Glomerular visceral epithelial cell (primary cell): ENCODE data around the gene PLPP3.

ENCODE experiments used
- DNase-seq: peaks from one replicate; pipeline ENCODE4 v3.0.0-alpha.2; 2016; ENCODE audit errors: extremely low spot score

The PLPP3 gene

DNA sequence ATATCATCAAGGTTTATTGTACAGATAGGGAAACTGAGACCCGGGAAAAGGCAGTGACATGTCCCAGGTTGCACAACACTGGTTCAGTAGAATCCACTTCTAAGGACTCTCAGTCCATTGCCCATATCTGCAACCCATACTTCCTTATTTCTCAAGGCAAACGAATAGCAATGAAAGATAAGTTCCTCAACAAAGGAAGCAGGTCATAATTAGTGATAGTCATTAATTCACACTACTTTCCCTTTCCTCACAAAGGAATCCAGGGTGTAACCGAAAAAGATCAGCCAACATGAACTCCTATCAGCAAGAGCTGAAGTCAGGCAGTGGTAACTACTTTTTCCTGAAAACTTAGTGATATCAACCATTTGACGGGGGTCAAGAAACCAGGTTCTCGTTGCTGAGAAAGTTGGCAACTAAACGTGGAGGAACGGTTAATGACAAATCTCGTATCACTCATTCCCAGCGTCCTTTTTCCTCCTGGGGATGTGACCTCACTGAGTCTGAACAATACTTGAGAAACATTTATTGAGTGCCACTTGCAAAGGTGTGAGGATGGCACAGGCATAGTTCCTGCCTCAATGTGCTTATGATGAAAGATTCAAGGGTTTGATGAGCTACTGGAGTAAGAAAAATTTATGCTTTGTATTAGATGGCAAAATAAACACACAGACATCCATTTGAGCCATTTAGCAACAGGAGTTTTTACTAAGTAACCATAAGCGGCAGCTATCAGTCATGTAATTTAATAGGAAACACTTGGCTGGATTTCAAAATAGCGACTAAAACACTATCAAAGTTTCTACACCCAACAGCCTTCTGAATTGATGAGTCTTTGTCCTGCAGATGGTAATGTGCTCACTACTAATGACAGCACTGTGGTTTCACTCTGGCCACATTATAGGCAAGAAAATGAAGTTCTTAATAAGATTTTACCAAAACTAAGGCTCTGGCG is 82.3 kb downstream of the PLPP3 start:
- no peak for DNase-seq

DNA sequence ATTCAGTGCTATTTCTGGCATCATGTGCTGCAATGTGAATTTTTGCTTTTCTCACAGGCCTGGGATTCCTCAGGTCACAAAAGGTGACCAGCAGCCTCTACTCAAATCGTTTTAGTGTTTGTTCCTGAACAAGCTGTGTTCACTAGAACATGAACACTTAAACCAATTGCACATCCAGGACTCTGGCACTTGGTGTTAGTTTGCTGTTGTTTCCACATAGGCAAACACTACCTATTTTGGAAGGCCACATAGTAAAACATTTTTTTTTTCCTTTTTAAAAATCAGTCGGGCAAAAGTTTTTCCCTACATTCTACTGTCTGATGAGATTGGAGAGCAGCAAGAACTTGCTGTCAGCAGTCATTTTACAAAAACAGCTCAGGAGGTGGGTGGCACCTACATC is 83.2 kb downstream of the PLPP3 start:
- DNase-seq, result no peak

DNA sequence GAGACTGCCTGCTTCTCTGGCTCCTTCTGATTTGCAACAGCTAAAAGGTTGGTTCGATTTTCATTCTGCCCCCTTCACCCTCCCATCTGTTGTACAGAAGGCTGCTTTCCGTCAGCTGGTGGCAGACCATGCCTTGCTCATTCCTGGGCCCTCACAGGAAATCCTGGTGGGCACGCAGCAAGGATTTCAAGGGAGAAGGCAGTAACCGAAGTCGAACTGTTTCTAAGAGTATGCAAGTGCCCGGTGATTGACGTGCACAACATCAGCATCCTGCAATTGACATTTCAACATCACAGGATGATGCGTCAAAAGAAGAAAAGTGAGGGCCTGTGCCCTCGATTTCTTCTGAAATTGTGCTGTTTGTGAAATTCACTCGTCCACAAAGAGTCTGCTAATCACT is 83.8 kb downstream of the PLPP3 start:
- no peak for DNase-seq

DNA sequence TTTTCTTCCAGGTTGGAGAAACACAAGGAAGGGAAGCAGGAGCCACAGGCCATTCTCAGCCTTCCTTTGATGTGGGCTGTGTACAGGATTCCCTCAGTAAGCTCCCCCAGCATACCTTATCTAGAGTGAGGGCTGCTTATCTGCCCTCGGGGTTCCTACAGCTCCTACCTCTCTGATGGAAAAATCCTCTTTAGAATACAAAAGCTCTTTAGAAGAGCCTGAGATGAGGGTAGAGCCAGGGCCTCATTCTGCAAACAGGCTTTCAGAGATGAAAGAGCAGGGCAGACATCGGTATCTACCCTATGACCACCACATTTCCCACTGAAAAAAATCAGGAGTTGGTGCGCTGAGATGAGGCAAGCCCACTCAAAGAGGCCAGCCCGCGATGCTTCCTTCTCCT is 85.1 kb downstream of the PLPP3 start:
- no peak for DNase-seq

DNA sequence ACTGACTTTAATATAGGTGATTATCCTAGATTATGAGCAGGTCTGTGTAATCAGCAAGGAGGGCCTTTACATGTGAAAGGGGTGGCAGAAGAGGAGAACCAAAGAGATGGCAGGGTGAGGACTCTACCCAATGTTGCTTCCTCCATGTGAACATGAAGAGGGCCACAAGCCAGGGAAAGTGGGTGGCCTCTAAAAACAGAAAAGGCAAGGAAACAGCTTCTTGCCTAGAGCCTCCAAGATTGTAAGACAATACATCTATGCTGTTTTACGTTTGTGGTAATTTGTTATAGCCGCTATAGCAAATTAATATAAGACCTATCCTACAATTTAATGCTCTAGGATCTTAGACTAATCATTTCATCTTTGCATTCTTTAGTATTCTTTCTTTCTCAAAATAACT is 85.5 kb downstream of the PLPP3 start:
- DNase-seq, result no peak

DNA sequence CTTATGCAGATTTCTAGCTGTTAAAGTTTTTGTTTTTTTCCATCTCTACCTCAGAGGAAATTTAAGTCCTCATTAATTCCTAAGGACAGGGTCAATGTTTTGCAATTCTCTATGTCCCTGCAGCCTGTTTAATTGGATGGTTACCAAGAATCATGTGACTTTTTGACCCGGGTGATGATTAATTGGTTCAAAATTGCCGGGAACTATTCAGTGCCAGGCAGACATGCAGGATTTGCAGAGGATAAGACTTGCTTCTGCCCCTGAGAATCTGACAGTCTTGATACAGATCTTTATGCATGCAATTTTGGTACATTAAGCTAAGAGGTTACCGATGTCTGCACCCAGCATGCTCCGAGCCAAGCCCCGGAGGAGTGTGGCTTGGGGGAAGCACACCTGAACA is 87.9 kb downstream of the PLPP3 start:
- DNase-seq, result peak; percentile 5

DNA sequence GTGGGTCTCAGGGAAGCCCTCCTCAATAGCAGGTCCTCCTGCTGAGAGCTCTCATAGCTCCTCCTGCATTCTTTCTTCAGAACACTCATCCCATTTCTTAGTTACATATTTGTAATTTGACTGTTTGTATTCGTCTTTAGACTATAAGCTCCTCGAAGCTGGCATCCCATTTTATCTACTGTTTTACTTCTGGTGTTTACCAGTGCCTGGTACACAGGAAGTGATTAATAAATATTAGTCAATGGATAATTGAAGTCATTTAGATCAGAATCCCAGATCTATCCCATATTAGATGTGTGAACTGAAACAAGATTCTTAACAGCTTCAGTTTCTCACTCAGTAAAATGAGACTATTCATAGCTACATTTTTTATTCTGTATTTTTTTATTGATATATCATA is 88.7 kb downstream of the PLPP3 start:
- DNase-seq, result no peak

DNA sequence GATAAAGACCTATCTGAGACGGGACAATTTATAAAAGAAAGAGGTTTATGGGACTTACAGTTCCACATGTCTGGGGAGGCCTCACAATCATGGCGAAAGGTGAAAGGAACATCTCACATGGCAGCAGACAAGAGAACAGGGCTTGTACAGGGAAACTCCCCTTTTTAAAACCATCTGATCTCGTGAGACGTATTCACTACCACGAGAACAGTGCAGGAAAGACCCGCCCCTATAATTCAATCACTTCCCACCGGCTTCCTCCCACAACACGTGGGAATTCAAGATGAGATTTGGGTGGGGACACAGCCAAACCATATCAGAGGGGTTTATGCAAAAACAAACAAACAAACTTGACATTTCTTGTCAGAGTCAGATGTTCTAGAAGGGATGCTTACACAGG is 89.7 kb downstream of the PLPP3 start:
- no peak for DNase-seq

DNA sequence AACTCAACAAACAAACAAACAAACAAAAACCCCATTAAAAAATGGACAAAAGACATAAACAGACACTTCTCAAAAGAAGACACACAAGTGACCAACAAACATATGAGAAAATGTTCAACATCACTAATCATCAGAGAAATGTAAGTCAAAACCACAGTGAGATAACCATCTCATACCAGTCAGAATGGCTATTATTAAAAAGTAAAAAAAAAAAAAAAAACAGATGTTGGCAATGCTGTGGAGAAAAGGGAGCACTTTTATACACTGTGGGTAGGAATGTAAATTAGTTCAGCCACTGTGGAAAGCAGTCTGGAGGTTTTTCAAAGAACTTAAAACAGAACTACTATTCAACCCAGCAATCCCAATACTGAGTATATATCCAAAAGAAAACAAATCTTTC is 94.7 kb downstream of the PLPP3 start:
- DNase-seq, result no peak

DNA sequence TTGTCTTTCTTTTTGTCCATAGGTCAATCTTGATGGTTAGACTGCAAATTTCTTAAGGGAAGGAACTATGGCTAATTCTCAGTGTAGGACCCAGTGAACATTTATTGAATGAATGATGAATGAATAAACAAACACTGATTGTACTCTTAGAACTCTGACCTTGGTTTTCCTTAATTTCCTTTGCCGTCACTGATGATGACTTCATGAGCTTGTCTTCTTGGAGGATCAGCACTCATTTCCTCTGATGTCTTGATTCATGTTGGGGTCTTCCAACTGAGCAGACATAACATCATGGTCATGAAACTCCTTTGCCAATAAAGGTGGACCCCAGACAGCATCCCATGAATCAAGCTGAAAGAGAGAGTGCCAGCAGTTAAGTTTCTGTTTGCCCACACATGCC is 96.3 kb downstream of the PLPP3 start:
- DNase-seq, result no peak

DNA sequence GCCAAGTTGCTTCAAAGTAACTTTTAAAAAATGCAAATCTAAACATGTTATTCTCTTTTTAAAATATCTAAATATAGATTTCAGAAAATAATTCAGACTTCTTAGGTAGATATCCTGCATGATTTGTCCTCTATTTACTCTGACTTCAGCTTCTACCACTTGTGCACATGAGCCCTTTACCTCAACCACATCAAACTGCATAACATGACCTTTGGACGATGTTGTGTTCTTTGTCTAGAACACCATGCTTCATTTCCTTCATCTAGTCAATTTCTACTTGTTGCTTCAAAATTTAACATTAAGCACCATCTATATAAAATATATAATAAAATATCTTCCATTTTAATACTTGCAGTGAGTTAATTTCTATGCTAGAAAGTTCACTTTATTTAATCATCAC is 96.9 kb downstream of the PLPP3 start:
- no peak for DNase-seq

DNA sequence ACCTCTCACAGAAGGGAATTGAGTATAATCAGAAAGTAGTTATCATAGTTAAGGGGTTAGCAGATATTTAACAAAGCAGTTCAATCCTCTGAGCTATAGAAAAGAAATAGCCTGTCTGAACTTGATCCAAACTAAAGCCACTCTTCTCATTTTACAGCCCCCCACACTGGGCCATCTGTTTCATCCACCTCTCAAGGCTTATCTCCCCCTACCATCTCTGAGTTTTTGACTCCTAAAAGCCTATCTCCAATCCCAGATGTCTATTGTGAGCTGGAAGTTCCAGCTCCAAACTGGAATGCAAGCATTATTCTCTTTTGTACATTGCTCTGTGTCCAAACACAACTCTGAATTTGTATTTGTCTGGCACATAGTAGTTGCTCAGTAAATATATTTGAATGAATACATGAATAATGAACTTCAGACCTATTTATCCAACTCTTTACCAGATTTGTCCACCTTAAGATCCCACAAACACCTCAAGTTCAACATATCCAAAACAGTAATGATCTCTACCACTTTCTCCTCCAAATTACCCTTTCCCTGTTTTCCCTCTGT is 98.1 kb downstream of the PLPP3 start:
- DNase-seq, result no peak

DNA sequence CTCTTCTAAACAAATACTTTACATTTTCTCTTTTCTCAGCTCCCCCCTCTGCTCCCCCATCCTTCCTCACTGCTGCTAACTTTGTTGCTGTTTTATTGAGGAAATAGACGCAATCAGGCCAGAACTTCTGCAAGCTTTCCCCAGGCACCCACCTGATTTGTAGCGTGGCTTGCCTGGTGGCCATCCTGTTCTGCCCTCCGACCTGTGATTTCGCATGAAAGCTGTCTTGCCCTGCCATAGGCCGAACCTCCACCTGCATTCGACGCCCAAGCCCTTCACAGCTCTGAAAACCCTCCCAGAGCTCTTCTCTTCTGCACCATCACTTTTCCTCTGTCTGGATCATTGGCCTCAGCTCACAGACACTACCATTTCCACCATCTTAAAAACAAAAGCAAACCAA is 100.6 kb downstream of the PLPP3 start:
- DNase-seq, result no peak

DNA sequence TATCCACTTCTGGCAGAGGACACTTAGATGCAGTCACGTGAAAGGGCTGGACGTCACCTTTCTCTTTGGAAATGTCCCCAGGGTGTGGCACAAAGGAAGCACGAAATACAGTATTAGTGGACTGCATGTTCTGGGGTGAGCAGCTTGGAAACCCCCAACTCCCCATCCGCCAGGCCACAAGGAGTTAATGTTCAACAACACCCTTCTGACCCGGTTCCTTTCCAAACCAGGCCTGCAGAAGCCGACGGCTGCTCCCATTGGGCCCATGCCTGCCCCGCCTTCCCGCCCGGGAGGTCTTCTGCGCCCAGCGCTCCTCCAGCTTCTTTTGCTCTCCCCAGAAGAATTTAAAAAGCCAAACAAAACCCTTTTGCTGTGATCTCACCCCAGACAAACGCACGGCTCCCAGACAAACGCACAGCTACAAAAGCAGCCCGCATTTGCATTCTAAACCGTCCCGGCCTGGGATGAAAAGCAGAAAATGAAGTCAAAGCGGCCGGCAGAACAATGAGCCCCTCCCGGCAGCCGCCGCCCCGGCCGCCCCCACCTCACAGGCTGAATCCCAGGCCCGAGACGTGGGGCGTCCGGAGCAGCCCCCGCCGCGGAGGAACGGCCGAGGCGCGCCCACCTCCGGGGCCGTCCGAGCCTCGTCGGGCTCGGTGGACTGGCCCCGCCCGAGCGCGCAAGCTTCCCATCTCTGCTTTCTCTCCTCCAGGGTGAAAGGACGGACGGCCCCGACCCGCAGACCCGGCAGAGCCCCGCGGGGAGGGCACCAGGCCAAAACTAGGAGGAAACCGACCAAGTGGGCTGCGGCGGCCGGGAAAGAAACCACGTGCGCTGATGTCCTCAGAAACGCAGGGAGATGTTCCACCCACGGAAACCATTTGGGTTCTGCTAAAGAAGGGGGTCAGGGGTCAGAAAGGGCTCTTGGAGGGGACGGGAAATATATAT is 101.9 kb downstream of the PLPP3 start:
- peak; percentile 81 for DNase-seq

DNA sequence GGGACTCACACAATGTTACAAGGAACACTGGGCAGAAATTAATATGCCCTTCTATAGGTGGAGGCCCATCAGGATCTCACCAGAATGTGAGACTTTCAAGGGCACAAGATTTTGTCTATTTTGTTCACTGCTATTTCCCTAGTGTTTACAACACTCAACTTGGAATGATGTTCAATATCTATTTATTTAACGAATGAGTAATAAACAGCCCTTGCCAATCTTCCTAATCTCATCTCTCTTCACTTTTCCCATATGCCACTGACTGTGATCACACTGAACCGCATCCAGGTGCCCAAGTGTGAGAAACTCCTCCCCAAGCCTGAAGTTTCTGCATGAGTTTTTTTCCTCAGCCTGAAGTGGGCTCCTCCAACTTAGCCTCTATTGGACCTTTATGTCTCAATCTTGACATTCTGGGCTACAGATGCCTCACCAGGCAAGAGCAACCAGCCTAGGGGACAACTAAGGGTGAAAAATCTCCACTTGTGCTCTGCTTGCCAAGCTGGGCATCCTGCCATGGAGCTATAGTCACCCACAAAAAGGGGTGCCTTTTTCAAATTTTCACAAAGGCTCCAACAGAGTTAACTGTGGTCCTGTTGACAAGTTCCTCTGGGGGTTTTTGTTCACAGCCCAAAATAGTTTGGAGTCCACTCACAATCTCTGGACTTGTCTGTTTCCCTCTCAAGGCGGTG is 105.6 kb downstream of the PLPP3 start:
- DNase-seq, result no peak

DNA sequence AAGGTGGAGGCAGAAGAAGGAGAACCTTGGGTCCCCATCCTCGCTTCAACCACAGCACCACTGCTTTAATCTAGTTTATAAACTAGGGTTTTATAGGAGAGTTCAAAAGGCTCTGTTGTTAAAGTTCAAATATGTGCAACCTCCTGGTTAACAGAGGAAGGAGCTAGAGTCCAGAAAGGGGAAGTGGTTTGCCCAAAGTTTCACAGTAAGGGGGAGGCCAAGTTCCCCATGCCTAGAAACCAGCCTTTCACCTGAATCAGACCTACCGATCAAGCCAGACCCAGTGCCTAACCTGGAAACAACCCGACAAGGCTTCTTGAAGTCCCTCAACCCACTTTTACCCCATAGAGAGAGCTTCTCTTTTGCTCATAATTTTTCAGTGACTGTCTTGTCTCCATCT is 106.5 kb downstream of the PLPP3 start:
- no peak for DNase-seq

DNA sequence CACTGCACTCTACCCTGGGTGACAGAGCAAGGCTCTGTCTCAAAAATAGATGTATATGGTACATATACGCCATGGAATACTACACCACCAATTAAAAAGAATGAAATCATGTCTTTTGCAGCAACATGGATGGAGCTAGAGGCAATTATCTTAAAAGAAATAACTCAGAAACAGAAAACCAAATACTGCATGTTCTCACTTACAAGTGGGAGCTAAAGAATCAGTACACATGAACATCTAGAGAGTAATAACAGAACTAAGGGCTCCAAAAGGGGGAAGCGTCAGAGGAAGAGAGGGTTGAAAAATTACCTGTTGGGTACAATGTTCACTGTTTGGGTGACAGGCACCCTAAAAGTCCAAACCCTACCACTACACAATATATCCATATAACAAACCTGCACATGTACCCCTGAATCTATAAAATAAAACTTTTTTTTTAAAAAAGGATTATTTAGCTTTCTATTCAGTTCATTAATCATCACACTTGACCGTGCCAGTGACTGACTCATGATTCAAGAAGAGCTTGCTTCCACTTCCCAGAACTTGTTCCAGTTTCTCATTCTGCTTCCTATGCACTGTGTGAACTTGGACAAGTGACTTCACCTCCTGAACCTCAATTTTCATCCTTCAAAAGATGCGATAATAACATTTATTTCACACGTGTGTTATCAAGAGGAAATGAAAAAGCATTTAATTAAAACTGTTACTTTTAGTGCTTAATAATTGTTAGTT is 109.6 kb downstream of the PLPP3 start:
- peak; percentile 20 for DNase-seq

DNA sequence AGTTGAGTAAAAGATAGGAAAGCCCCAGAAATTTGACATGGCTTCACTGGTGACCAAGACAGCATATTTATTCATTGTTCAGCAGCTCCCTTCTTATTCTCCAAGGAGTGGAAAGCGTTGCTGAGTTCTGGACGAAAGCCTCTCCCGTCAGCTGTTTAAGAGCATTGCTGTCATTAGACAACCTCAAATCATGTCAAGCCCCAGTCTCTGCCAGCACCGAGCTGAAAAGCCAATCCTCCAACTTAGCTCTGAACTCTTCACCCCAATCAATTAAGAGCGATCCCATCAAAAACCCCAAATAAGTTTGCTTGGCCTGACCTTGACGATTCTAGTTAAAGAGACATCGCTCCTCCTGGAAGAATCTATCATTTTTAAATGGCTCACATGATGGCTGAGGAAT is 110.8 kb downstream of the PLPP3 start:
- no peak for DNase-seq

DNA sequence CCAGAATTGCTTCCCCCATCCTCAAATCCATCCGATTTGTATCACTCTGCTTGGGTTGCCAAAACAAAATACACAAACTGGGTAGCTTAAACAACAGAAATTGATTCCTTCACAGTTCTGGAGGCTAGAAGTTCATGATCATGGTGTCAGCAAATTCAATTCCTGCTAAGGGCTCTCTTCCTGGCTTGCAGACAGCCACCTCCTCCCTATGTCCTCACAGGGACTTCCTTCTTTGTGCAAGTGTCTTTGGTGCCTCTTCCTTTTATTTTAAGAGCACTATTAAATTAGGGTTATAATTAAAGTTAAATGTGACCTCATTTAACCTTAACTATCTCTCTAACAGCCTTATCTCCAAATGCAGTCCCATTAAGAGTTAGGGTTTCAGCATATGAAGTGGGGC is 112.8 kb downstream of the PLPP3 start:
- no peak for DNase-seq

DNA sequence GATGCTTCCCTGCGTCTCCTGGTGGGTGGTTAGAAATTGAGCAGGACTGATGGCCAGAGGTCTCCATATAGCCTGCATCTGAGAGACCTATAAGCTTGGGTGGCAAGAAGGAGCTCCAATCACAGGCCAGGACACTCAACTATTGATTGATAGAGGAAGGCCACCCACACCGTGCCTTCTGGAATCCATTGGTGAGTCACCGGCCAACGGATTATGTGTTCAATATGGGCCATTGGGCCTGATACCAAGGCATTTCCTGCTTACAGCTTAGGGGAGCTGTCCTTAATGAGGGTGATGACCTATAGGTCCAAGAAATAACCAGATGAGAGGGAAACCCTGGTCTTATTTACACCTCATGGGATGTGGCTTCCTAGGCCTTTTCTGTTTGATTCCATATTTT is 115.1 kb downstream of the PLPP3 start:
- DNase-seq, result no peak

DNA sequence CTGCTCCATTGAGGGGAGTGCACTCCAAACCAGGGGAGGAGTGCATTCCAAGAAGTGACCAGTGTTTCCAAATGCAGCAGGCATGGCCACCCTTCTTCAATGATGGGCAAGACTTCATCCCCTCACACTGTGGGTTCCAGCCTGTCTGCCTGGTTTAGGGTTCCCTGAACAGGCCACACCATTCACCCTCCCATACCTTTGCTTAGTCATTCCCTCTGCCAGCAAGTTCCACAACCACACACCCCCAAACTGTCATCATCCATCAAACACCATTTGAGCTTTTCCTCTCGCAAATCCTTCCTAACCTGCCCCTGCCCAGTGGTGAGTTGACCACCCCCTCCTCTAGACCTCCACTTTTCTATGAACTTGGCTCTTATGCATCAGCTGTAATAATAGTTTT is 116.0 kb downstream of the PLPP3 start:
- no peak for DNase-seq
